CD4-positive, alpha-beta T cell treated with Interleukin-21 for 1 hour (primary cell): ENCODE results near the gene C4orf50.
"Not testable (repeated sequence)": the region's sequence is repeated elsewhere in the genome, so short reads cannot be mapped to it uniquely, and the experiment has no call there.

Experiments
- DNase-seq: peaks from one replicate; pipeline ENCODE4 v3.0.0-alpha.2; 2020

C4orf50 gene

GRCh38 chr4:5965225-5965624 lies 53.0 kb downstream of the C4orf50 start:
- no peak for DNase-seq

GRCh38 chr4:5964030-5964429 lies 54.2 kb downstream of the C4orf50 start:
- no peak for DNase-seq

- DNase-seq: no peak
Measured at GRCh38 chr4:5963611-5964010, 54.6 kb downstream of the C4orf50 start.

- DNase-seq: no peak
Measured at GRCh38 chr4:5962416-5962815, 55.8 kb downstream of the C4orf50 start.

- no peak for DNase-seq
Measured at GRCh38 chr4:5960252-5960880, 57.9 kb downstream of the C4orf50 start.

GRCh38 chr4:5959211-5959982 lies 58.8 kb downstream of the C4orf50 start:
- no peak for DNase-seq

- no peak for DNase-seq
Measured at GRCh38 chr4:5958199-5958735, 60.0 kb downstream of the C4orf50 start.

- DNase-seq: no peak
Measured at GRCh38 chr4:5957076-5957475, 61.2 kb downstream of the C4orf50 start.

GRCh38 chr4:5956285-5957021 lies 61.8 kb downstream of the C4orf50 start:
- DNase-seq: no peak

GRCh38 chr4:5955856-5956255 lies 62.4 kb downstream of the C4orf50 start:
- DNase-seq: no peak

GRCh38 chr4:5955201-5955821 lies 62.9 kb downstream of the C4orf50 start:
- no peak for DNase-seq

- no peak for DNase-seq
Measured at GRCh38 chr4:5954056-5954760, 64.0 kb downstream of the C4orf50 start.

GRCh38 chr4:5952975-5953951 lies 65.0 kb downstream of the C4orf50 start:
- no peak for DNase-seq

GRCh38 chr4:5952286-5952974 lies 65.8 kb downstream of the C4orf50 start:
- DNase-seq: no peak

- not testable (repeated sequence) for DNase-seq
Measured at GRCh38 chr4:5946653-5947052, 71.6 kb downstream of the C4orf50 start.

- DNase-seq: no peak
Measured at GRCh38 chr4:5945936-5946335, 72.3 kb downstream of the C4orf50 start.

GRCh38 chr4:5945171-5945570 lies 73.1 kb downstream of the C4orf50 start:
- DNase-seq: no peak

GRCh38 chr4:5943561-5943960 lies 74.7 kb downstream of the C4orf50 start:
- DNase-seq: no peak

GRCh38 chr4:5942947-5943346 lies 75.3 kb downstream of the C4orf50 start:
- DNase-seq: no peak

GRCh38 chr4:5941601-5942000 lies 76.6 kb downstream of the C4orf50 start:
- no peak for DNase-seq
